HCT116 (cell line): ENCODE results near the gene FGB.

Source experiments
- ATF3 ChIP-seq: IDR thresholded peaks from 2 replicates; pipeline ENCODE4 v1.6.1; 2012
- CBX3 ChIP-seq: IDR thresholded peaks from 2 replicates; pipeline ENCODE4 v1.6.1; 2012; ENCODE audit warnings: low read depth
- CTCF ChIP-seq, 3 experiments: fragments of 200-600 bp in 1 of 3; sonication (generic) in 1 of 3; IDR thresholded peaks in 2 of 3; conservative IDR thresholded peaks in 1 of 3; 2 replicates each; pipeline ENCODE4 v1.5.1; 2012 to 2017; ENCODE audit warnings: low read depth in 2 of 3, low read length in 2 of 3, antibody characterized with exemption in 1 of 3, borderline replicate concordance in 1 of 3, control low read depth in 1 of 3, mild to moderate bottlenecking in 1 of 3, mixed read lengths in 1 of 3, mixed run types in 1 of 3, moderate library complexity in 1 of 3; ENCODE audit not compliant: insufficient read depth in 1 of 3
- EZH2 ChIP-seq: fragments of 200-600 bp; sonication (generic); IDR thresholded peaks from 2 replicates; pipeline ENCODE4 v1.6.1; 2017; ENCODE audit warnings: antibody characterized with exemption, mixed run types
- POLR2A ChIP-seq: IDR thresholded peaks from 2 replicates; pipeline ENCODE4 v1.7.0; 2011; ENCODE audit warnings: borderline replicate concordance; ENCODE audit not compliant: insufficient read depth, insufficient read length; ENCODE audit errors: extremely low read depth
- POLR2AphosphoS5 ChIP-seq: IDR thresholded peaks from 2 replicates; pipeline ENCODE4 v1.6.1; 2011; ENCODE audit warnings: mild to moderate bottlenecking, low read depth, low read length, moderate library complexity
- RAD21 ChIP-seq: IDR thresholded peaks from 2 replicates; pipeline ENCODE4 v1.6.1; 2012; ENCODE audit warnings: low read depth, mild to moderate bottlenecking
- SIN3A ChIP-seq: IDR thresholded peaks from 2 replicates; pipeline ENCODE4 v1.6.1; 2012; ENCODE audit warnings: low read depth
- SRF ChIP-seq: IDR thresholded peaks from 2 replicates; pipeline ENCODE4 v1.6.1; 2012; ENCODE audit warnings: low read depth
- TCF7L2 ChIP-seq: IDR thresholded peaks from 2 replicates; pipeline ENCODE4 v1.7.0; 2011; ENCODE audit warnings: borderline replicate concordance, inconsistent platforms; ENCODE audit not compliant: insufficient read depth, insufficient read length; ENCODE audit errors: extremely low read depth
- ZFX ChIP-seq: fragments of 450-650 bp; IDR thresholded peaks from 2 replicates; pipeline ENCODE4 v1.6.1; 2017
- TF ChIP-seq, protein P1 (sequence below): IDR thresholded peaks from 2 replicates; pipeline ENCODE4 v1.6.1; 2012; ENCODE audit warnings: low read depth

GRCh38 chr4:154591890-154592289, 29.1 kb downstream of the FGB start:
- TF ChIP-seq, protein P1, sequence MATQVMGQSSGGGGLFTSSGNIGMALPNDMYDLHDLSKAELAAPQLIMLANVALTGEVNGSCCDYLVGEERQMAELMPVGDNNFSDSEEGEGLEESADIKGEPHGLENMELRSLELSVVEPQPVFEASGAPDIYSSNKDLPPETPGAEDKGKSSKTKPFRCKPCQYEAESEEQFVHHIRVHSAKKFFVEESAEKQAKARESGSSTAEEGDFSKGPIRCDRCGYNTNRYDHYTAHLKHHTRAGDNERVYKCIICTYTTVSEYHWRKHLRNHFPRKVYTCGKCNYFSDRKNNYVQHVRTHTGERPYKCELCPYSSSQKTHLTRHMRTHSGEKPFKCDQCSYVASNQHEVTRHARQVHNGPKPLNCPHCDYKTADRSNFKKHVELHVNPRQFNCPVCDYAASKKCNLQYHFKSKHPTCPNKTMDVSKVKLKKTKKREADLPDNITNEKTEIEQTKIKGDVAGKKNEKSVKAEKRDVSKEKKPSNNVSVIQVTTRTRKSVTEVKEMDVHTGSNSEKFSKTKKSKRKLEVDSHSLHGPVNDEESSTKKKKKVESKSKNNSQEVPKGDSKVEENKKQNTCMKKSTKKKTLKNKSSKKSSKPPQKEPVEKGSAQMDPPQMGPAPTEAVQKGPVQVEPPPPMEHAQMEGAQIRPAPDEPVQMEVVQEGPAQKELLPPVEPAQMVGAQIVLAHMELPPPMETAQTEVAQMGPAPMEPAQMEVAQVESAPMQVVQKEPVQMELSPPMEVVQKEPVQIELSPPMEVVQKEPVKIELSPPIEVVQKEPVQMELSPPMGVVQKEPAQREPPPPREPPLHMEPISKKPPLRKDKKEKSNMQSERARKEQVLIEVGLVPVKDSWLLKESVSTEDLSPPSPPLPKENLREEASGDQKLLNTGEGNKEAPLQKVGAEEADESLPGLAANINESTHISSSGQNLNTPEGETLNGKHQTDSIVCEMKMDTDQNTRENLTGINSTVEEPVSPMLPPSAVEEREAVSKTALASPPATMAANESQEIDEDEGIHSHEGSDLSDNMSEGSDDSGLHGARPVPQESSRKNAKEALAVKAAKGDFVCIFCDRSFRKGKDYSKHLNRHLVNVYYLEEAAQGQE, result no peak
- TF ChIP-seq POLR2A (no peak), RAD21 (no peak), CTCF (IDR thresholded peaks at IDR 0.05 in 2 of 3, conservative IDR thresholded peaks at IDR 0.05 in 1 of 3; ENCODE audit: borderline replicate concordance in 1 of 3, insufficient read depth in 1 of 3, low read depth in 2 of 3, low read length in 2 of 3) (no peak), ATF3 (no peak), CBX3 (no peak), SRF (no peak), POLR2AphosphoS5 (no peak), SIN3A (no peak), TCF7L2 (no peak), ZFX (no peak), EZH2 (no peak)
